ENCODE results near the gene SEC31B.

Gene SEC31B

GRCh38 chr10:100470367-100470766 lies 49.3 kb downstream of the SEC31B start:
- no peaks in the 10 kb centered on the region for H3K9me3 ChIP-seq (ENCODE audit: control insufficient read depth, insufficient read depth, low read depth, low read length)
- ChIA-PET CTCF (interaction anchor here (0.7 to 7.6 kb wide), 5 partner anchors 9 to 341 kb away, joined by 3 to 40 read pairs (median 5); no protein-coding TSS in a partner anchor), POLR2A (no interaction called here)
- H3K4me1 ChIP-seq (ENCODE audit: control insufficient read depth, insufficient read depth, low read length) = no peaks in the 10 kb centered on the region
- H3K4me3 ChIP-seq (ENCODE audit: low read depth, low read length) = no peak overlapping the region
- no peak overlapping the region for H3K27ac ChIP-seq (ENCODE audit: extremely low read depth, low read depth, low read length)
- no peaks in the 10 kb centered on the region for H3K36me3 ChIP-seq (ENCODE audit: control insufficient read depth in 2 of 2, insufficient read depth in 1 of 2, low read length in 2 of 2)
- TF ChIP-seq ZBTB17 (tag by site-specific recombination; IDR thresholded peaks at IDR 0.05) (peak; percentile 58), ZNF639 (tag by site-specific recombination; IDR thresholded peaks at IDR 0.05) (peak; percentile 73), ZNF121 (tag by site-specific recombination; IDR thresholded peaks at IDR 0.05) (peak; percentile 44; the same call in 1 of the 2 replicates), ZFP69B (tag by site-specific recombination; IDR thresholded peaks at IDR 0.05) (peak; percentile 51), ZBTB20 (tag by site-specific recombination; IDR thresholded peaks at IDR 0.05) (no peak), ZNF184 (tag by site-specific recombination; IDR thresholded peaks at IDR 0.05) (0 out of 2 replicates have a peak, but pooled peaks have one; percentile 45), ZNF488 (tag by site-specific recombination; IDR thresholded peaks at IDR 0.05) (no peak), ZNF292 (tag by site-specific recombination; IDR thresholded peaks at IDR 0.05; ENCODE audit: borderline replicate concordance, low read depth) (no peak), ZNF10 (tag by site-specific recombination; IDR thresholded peaks at IDR 0.05) (0 out of 2 replicates have a peak, but pooled peaks have one; percentile 21), BCL6B (tag by site-specific recombination; IDR thresholded peaks at IDR 0.05) (no peak), ZFP37 (tag by site-specific recombination; IDR thresholded peaks at IDR 0.05) (peak; percentile 34; the same call in 1 of the 2 replicates), ZNF433 (tag by site-specific recombination; IDR thresholded peaks at IDR 0.05; ENCODE audit: low read depth) (no peak), INSM2 (tag by site-specific recombination; IDR thresholded peaks at IDR 0.05) (peak; percentile 53), ZNF146 (tag by site-specific recombination; IDR thresholded peaks at IDR 0.05) (no peak), SP7 (tag by site-specific recombination; IDR thresholded peaks at IDR 0.05) (0 out of 2 replicates have a peak, but pooled peaks have one; percentile 55), ZNF629 (tag by site-specific recombination; IDR thresholded peaks at IDR 0.05) (peak; percentile 80), ZXDB (tag by site-specific recombination; IDR thresholded peaks at IDR 0.05) (peak; percentile 49), OVOL3 (tag by site-specific recombination; IDR thresholded peaks at IDR 0.05) (no peak), TSHZ1 (tag by site-specific recombination; IDR thresholded peaks at IDR 0.05; ENCODE audit: borderline replicate concordance) (peak; percentile 61; the same call in 1 of the 2 replicates), ZNF777 (tag by site-specific recombination; IDR thresholded peaks at IDR 0.05; ENCODE audit: borderline replicate concordance) (no peak), GFI1B (tag by site-specific recombination; IDR thresholded peaks at IDR 0.05) (peak; percentile 80; the same call in 1 of the 2 replicates), ZNF24 (tag by site-specific recombination; IDR thresholded peaks at IDR 0.05) (0 out of 2 replicates have a peak, but pooled peaks have one; percentile 54), ZNF600 (tag by site-specific recombination; IDR thresholded peaks at IDR 0.05) (peak; percentile 35; the same call in 1 of the 2 replicates), ZNF843 (tag by site-specific recombination; IDR thresholded peaks at IDR 0.05) (peak; percentile 64), PRDM1 (tag by site-specific recombination; IDR thresholded peaks at IDR 0.05) (0 out of 2 replicates have a peak, but pooled peaks have one; percentile 22), ZNF660 (tag by site-specific recombination; IDR thresholded peaks at IDR 0.05) (0 out of 2 replicates have a peak, but pooled peaks have one; percentile 59), ZNF132 (tag by site-specific recombination; IDR thresholded peaks at IDR 0.05; ENCODE audit: borderline replicate concordance) (no peak), PRDM4 (tag by site-specific recombination; IDR thresholded peaks at IDR 0.05) (no peak)

Measured in HEK293 (cell line).